NB4 (cell line): ENCODE measurements around the gene PLA2G7.

Experiments used
- DNase-seq: peaks from one replicate; pipeline ENCODE4 v3.0.0; 2010; ENCODE audit warnings: low read depth
- H3K4me3 ChIP-seq: one replicate; pipeline ENCODE4 v1.5.1; 2011; ENCODE audit warnings: mild to moderate bottlenecking, low read depth, low read length, moderate library complexity
- MAX ChIP-seq: IDR thresholded peaks from 2 replicates; pipeline ENCODE4 v1.6.1; 2011; ENCODE audit warnings: low read depth, low read length
- MYC ChIP-seq: IDR thresholded peaks from 2 replicates; pipeline ENCODE4 v1.6.1; 2011; ENCODE audit warnings: low read depth, low read length
- POLR2A ChIP-seq: IDR thresholded peaks from 2 replicates; pipeline ENCODE4 v1.6.1; 2011; ENCODE audit warnings: mild to moderate bottlenecking; ENCODE audit not compliant: insufficient read length; ENCODE audit errors: extremely low read depth
- TF ChIP-seq, protein P1 (sequence below): IDR thresholded peaks from one replicate; pipeline ENCODE4 v1.5.1; 2012; ENCODE audit warnings: low read depth, low read length

The PLA2G7 gene

DNA sequence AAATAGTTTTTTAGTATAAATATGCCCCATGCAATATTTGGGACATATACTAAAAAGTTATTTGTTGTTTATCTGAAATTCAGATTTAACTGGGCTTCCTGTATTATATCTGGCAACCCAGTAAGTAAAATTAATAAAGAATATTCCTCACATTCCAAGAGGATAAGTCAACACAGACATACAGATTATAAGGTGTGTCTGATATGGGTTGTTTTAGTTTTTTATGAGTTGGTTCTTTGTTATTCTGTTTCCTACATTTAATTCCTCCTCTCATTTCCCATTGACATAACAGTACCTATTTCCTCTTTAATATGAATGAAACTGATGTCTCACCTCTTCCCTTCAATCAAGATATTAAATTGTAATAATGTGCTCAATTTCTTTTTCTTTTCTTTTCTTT is 1.7 kb upstream of the PLA2G7 start:
- H3K4me3 ChIP-seq: no peak overlapping the region
- no peak for DNase-seq
- no peak for TF ChIP-seq POLR2A
- TF ChIP-seq MAX: no peak

GRCh38 chr6:46735720-46736031 is 501 bp upstream of the PLA2G7 start:
- no peak for DNase-seq
- no peak overlapping the region for H3K4me3 ChIP-seq
- TF ChIP-seq POLR2A (no peak), MAX (no peak), MYC (no peak)
- TF ChIP-seq, protein P1, sequence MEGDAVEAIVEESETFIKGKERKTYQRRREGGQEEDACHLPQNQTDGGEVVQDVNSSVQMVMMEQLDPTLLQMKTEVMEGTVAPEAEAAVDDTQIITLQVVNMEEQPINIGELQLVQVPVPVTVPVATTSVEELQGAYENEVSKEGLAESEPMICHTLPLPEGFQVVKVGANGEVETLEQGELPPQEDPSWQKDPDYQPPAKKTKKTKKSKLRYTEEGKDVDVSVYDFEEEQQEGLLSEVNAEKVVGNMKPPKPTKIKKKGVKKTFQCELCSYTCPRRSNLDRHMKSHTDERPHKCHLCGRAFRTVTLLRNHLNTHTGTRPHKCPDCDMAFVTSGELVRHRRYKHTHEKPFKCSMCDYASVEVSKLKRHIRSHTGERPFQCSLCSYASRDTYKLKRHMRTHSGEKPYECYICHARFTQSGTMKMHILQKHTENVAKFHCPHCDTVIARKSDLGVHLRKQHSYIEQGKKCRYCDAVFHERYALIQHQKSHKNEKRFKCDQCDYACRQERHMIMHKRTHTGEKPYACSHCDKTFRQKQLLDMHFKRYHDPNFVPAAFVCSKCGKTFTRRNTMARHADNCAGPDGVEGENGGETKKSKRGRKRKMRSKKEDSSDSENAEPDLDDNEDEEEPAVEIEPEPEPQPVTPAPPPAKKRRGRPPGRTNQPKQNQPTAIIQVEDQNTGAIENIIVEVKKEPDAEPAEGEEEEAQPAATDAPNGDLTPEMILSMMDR: no peak

GRCh38 chr6:46733341-46733801 is 1.8 kb downstream of the PLA2G7 start:
- H3K4me3 ChIP-seq: no peak overlapping the region
- TF ChIP-seq, protein P1: no peak
- no peak for TF ChIP-seq MYC
- TF ChIP-seq MAX: no peak
- no peak for TF ChIP-seq POLR2A
- no peak for DNase-seq

GRCh38 chr6:46730921-46731461 is 4.2 kb downstream of the PLA2G7 start:
- peak; percentile 18 for DNase-seq
- H3K4me3 ChIP-seq: no peak overlapping the region
- TF ChIP-seq MYC (no peak), POLR2A (no peak), MAX (no peak)
- TF ChIP-seq, protein P1: no peak

GRCh38 chr6:46729787-46730326 is 5.3 kb downstream of the PLA2G7 start:
- no peak for DNase-seq
- no peak for TF ChIP-seq MAX
- TF ChIP-seq POLR2A: no peak
- TF ChIP-seq MYC: no peak
- TF ChIP-seq, protein P1: no peak
- H3K4me3 ChIP-seq: no peak overlapping the region

DNA sequence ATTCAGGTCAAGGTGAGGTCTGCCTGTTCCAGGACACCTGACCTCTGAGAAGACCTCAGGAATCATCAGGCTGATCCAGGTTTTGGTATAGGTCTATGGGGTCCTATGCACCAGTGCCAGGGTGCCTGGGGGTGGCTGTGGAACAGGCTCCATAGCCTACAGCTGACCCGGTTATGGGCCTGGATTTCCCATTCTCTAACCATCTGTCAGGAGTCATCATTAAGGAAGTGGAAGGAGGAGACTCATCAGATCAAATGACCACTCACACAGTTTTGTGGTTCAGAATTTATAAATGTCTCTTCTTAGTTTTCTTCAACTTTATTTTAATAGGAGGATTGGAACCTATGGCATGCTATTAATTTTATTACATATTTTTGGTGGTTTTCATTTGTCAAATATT is 14.8 kb downstream of the PLA2G7 start:
- TF ChIP-seq, protein P1: no peak
- TF ChIP-seq MAX: no peak
- TF ChIP-seq POLR2A: no peak

More for the DNA sequence above, 14.8 kb downstream of the PLA2G7 start:
- H3K4me3 ChIP-seq: no peak overlapping the region
- no peak for DNase-seq
